H9 (cell line): ENCODE data around the gene EML1. TPM values are rescaled to one million over a fixed set of nuclear protein-coding genes. Genes with fewer than 3 reads are reported as not detected.

Experiments
- DNase-seq: peaks from one replicate; pipeline ENCODE4 v3.0.0-alpha.2; 2017
- H2AFZ ChIP-seq: one replicate; pipeline ENCODE4 v1.6.1; 2013; ENCODE audit warnings: mild to moderate bottlenecking, low read length, control low read depth, moderate library complexity
- H2AK5ac ChIP-seq: 2 replicates; pipeline ENCODE4 v1.6.1; 2013; ENCODE audit warnings: low read length, control low read depth, mixed read lengths; ENCODE audit not compliant: insufficient read length
- H2BK120ac ChIP-seq: one replicate; pipeline ENCODE4 v1.6.1; 2013; ENCODE audit warnings: low read depth, mild to moderate bottlenecking, low read length, control low read depth, inconsistent platforms; ENCODE audit not compliant: poor library complexity, severe bottlenecking
- H2BK12ac ChIP-seq: 2 replicates; pipeline ENCODE4 v1.6.1; 2013; ENCODE audit warnings: low read length, control low read depth, mixed read lengths, low read depth; ENCODE audit not compliant: insufficient read length
- H2BK15ac ChIP-seq: 2 replicates; pipeline ENCODE4 v1.6.1; 2013; ENCODE audit warnings: low read depth, low read length, control low read depth
- H2BK20ac ChIP-seq: one replicate; pipeline ENCODE4 v1.6.1; 2013; ENCODE audit warnings: low read depth, mild to moderate bottlenecking, low read length, control low read depth, inconsistent platforms; ENCODE audit not compliant: poor library complexity, severe bottlenecking
- H2BK5ac ChIP-seq: 2 replicates; pipeline ENCODE4 v1.6.1; 2013; ENCODE audit warnings: low read length, control low read depth, mixed read lengths; ENCODE audit not compliant: insufficient read length
- H3K14ac ChIP-seq: 2 replicates; pipeline ENCODE4 v1.6.1; 2013; ENCODE audit warnings: low read length, control low read depth; ENCODE audit not compliant: insufficient read depth
- H3K18ac ChIP-seq: 2 replicates; pipeline ENCODE4 v1.6.1; 2013; ENCODE audit warnings: low read depth, mild to moderate bottlenecking, mixed read lengths, low read length, control low read depth; ENCODE audit not compliant: insufficient read length
- H3K23ac ChIP-seq: 2 replicates; pipeline ENCODE4 v1.6.1; 2013; ENCODE audit warnings: low read length, control low read depth, mixed read lengths, low read depth; ENCODE audit not compliant: insufficient read length
- H3K23me2 ChIP-seq: 2 replicates; pipeline ENCODE4 v1.6.1; 2013; ENCODE audit warnings: low read depth, mild to moderate bottlenecking, mixed read lengths, low read length, control low read depth; ENCODE audit not compliant: insufficient read length, poor library complexity, severe bottlenecking
- H3K27ac ChIP-seq: 2 replicates; pipeline ENCODE4 v1.5.1; 2013; ENCODE audit warnings: low read length, control low read depth, mixed read lengths, low read depth; ENCODE audit not compliant: insufficient read length
- H3K27me3 ChIP-seq: 2 replicates; pipeline ENCODE4 v1.6.1; 2013; ENCODE audit warnings: low read length, control low read depth, inconsistent platforms; ENCODE audit not compliant: insufficient read depth
- H3K4ac ChIP-seq: 2 replicates; pipeline ENCODE4 v1.6.1; 2013; ENCODE audit warnings: low read depth, mild to moderate bottlenecking, control low read depth, inconsistent platforms, low read length, moderate library complexity
- H3K4me1 ChIP-seq: 2 replicates; pipeline ENCODE4 v1.6.1; 2013; ENCODE audit warnings: low read length, control low read depth, inconsistent platforms; ENCODE audit not compliant: insufficient read depth
- H3K4me2 ChIP-seq: 2 replicates; pipeline ENCODE4 v1.6.1; 2013; ENCODE audit warnings: low read length, control low read depth, mixed read lengths; ENCODE audit not compliant: insufficient read length, insufficient read depth
- H3K56ac ChIP-seq: 2 replicates; pipeline ENCODE4 v1.6.1; 2013; ENCODE audit warnings: low read depth, mild to moderate bottlenecking, mixed read lengths, low read length, control low read depth; ENCODE audit not compliant: insufficient read length
- H3K79me1 ChIP-seq: 2 replicates; pipeline ENCODE4 v1.6.1; 2013; ENCODE audit warnings: low read depth, mild to moderate bottlenecking, moderate library complexity, low read length, control low read depth, inconsistent platforms; ENCODE audit not compliant: insufficient read depth, poor library complexity, severe bottlenecking
- H3K79me2 ChIP-seq: 2 replicates; pipeline ENCODE4 v1.6.1; 2013; ENCODE audit warnings: low read length, control low read depth, inconsistent platforms; ENCODE audit not compliant: insufficient read depth
- H3K9ac ChIP-seq: 2 replicates; pipeline ENCODE4 v1.6.1; 2013; ENCODE audit warnings: low read length, control low read depth, mixed read lengths; ENCODE audit not compliant: insufficient read length; ENCODE audit errors: extremely low read depth
- H3K9me3 ChIP-seq: one replicate; pipeline ENCODE4 v1.6.1; 2013; ENCODE audit warnings: low read depth, low read length, inconsistent platforms; ENCODE audit not compliant: control insufficient read depth
- H3T11ph ChIP-seq: one replicate; pipeline ENCODE4 v1.6.1; 2013; ENCODE audit warnings: mild to moderate bottlenecking, low read length, control low read depth, inconsistent platforms
- H4K20me1 ChIP-seq: one replicate; pipeline ENCODE4 v1.6.1; 2013; ENCODE audit not compliant: control insufficient read depth, insufficient read length, insufficient read depth
- H4K5ac ChIP-seq: 2 replicates; pipeline ENCODE4 v1.6.1; 2013; ENCODE audit warnings: low read depth, mild to moderate bottlenecking, mixed read lengths, low read length, control low read depth; ENCODE audit not compliant: insufficient read length
- H4K8ac ChIP-seq: replicated peaks from 2 replicates; pipeline ENCODE4 v1.6.1; 2013; ENCODE audit warnings: low read length, control low read depth, mixed read lengths, low read depth; ENCODE audit not compliant: insufficient read length
- H4K91ac ChIP-seq: 2 replicates; pipeline ENCODE4 v1.6.1; 2013; ENCODE audit warnings: low read depth, mild to moderate bottlenecking, moderate library complexity, mixed read lengths, low read length, control low read depth; ENCODE audit not compliant: insufficient read length
- H3K27ac Mint-ChIP-seq, 3 experiments: 2 replicates in 2 of 3; 3 replicates in 1 of 3; pipeline ENCODE4 v1.8.0; 2020 to 2021; ENCODE audit warnings: mixed read lengths in 3 of 3, mild to moderate bottlenecking in 1 of 3, moderate library complexity in 1 of 3
- H3K27me3 Mint-ChIP-seq: 2 replicates; pipeline ENCODE4 v1.8.0; 2021; ENCODE audit warnings: low read depth, mild to moderate bottlenecking, moderate library complexity, mixed read lengths
- H3K36me3 Mint-ChIP-seq, 3 experiments: 2 replicates in 2 of 3; 3 replicates in 1 of 3; pipeline ENCODE4 v1.8.0; 2020 to 2021; ENCODE audit warnings: low read depth in 3 of 3, mixed read lengths in 3 of 3; ENCODE audit not compliant: insufficient read depth in 1 of 3
- H3K4me1 Mint-ChIP-seq, 2 experiments: 2 replicates each; pipeline ENCODE4 v1.8.0; 2020; ENCODE audit warnings: mixed read lengths in 2 of 2
- H3K4me3 Mint-ChIP-seq, 2 experiments: 2 replicates in 1 of 2; 3 replicates in 1 of 2; pipeline ENCODE4 v1.8.0; 2020 to 2021; ENCODE audit warnings: mild to moderate bottlenecking in 2 of 2, mixed read lengths in 2 of 2, moderate library complexity in 1 of 2
- H3K9me3 Mint-ChIP-seq, 2 experiments: 2 replicates in 1 of 2; 3 replicates in 1 of 2; pipeline ENCODE4 v1.8.0; 2020; ENCODE audit warnings: mild to moderate bottlenecking in 2 of 2, mixed read lengths in 2 of 2, moderate library complexity in 1 of 2
- WGBS: extraction: QIAGEN DNeasy Blood & Tissue Kit; methylation state at CpG from one replicate; pipeline ENCODE4 v1.1.7; 2013; ENCODE audit warnings: missing lambda C conversion rate, low lambda C conversion rate, mixed read lengths; ENCODE audit not compliant: insufficient read length; ENCODE audit errors: extremely low coverage; 5-methylcytosine and 5-hydroxymethylcytosine counted together
- total RNA-seq: library from RNA; stranded (reverse); gene quantifications from 2 replicates; pipeline ENCODE4 v1.2.1, GENCODE V29; 2021
- TF ChIP-seq, protein P1 (sequence below): fragments of 200-600 bp; sonication (generic); conservative IDR thresholded peaks from 3 replicates; pipeline ENCODE4 v1.8.0; 2021; ENCODE audit warnings: antibody characterized with exemption, mild to moderate bottlenecking

EML1 gene
- total RNA-seq, 1 experiment from 2014 or later: 16.7 TPM

- Histone ChIP-seq H4K8ac (no peak overlapping the region), H3K79me1 (no peaks in the 10 kb centered on the region), H2AFZ (no peak overlapping the region), H4K91ac (no peak overlapping the region), H3K9me3 (no peaks in the 10 kb centered on the region), H3K18ac (no peak overlapping the region), H3K27me3 (no peaks in the 10 kb centered on the region), H3K14ac (no peak overlapping the region), H3T11ph (no peak overlapping the region), H4K20me1 (no peaks in the 10 kb centered on the region), H3K4ac (no peak overlapping the region), H3K56ac (no peak overlapping the region), H2BK120ac (no peak overlapping the region), H3K79me2 (no peaks in the 10 kb centered on the region), H3K4me1 (no peaks in the 10 kb centered on the region), H3K4me2 (peak overlapping the region; percentile 59), H2BK5ac (no peak overlapping the region), H3K9ac (no peak overlapping the region), H4K5ac (no peak overlapping the region), H2BK20ac (no peak overlapping the region), H3K23me2 (peaks cover 4% of the 10 kb centered on the region), H2BK15ac (no peak overlapping the region), H3K23ac (no peak overlapping the region), H2BK12ac (no peak overlapping the region), H2AK5ac (no peak overlapping the region), H3K27ac (no peak overlapping the region)
- no peak overlapping the region for H3K27ac Mint-ChIP-seq
- no peak for DNase-seq
- H3K4me3 Mint-ChIP-seq: peak overlapping the region; percentile 68 to 82
- TF ChIP-seq, protein P1, sequence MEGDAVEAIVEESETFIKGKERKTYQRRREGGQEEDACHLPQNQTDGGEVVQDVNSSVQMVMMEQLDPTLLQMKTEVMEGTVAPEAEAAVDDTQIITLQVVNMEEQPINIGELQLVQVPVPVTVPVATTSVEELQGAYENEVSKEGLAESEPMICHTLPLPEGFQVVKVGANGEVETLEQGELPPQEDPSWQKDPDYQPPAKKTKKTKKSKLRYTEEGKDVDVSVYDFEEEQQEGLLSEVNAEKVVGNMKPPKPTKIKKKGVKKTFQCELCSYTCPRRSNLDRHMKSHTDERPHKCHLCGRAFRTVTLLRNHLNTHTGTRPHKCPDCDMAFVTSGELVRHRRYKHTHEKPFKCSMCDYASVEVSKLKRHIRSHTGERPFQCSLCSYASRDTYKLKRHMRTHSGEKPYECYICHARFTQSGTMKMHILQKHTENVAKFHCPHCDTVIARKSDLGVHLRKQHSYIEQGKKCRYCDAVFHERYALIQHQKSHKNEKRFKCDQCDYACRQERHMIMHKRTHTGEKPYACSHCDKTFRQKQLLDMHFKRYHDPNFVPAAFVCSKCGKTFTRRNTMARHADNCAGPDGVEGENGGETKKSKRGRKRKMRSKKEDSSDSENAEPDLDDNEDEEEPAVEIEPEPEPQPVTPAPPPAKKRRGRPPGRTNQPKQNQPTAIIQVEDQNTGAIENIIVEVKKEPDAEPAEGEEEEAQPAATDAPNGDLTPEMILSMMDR: no peak
- H3K36me3 Mint-ChIP-seq: 0 out of 7 replicates have a peak, but pooled peaks cover 0 to 5% (median 0%) of the 10 kb centered on the region in 3 experiments
- H3K4me1 Mint-ChIP-seq: peaks cover 24 to 26% of the 10 kb centered on the region in 2 experiments
- H3K27me3 Mint-ChIP-seq: peaks cover 20% of the 10 kb centered on the region
- no CpG with 5 or more reads among the region's 4 CpGs for WGBS
- no peaks in the 10 kb centered on the region; a peak in 1 of 5 replicates for H3K9me3 Mint-ChIP-seq
These were observed 1.1 kb downstream of the EML1 start for GRCh38 chr14:99794151-99794780.
